Uterus (tissue), 4 donors: Measurements from ENCODE around the gene CHAF1A. TPM values are rescaled to one million over a fixed set of nuclear protein-coding genes. Genes with fewer than 3 reads are reported as not detected.

Source experiments
- DNase-seq, 2 donors: peaks; one replicate each; pipeline ENCODE4 v3.0.0-alpha.2; 2019 to 2020
- H3K27ac ChIP-seq, 2 donors: fragments of 200-600 bp; sonication (generic); 1 replicate in 1 of 2; 2 replicates in 1 of 2; pipeline ENCODE4 v1.5.1; 2016 to 2018
- H3K27me3 ChIP-seq, 2 donors: fragments of 200-600 bp; sonication (generic); one replicate each; pipeline ENCODE4 v1.5.1; 2018 to 2019; ENCODE audit warnings: control low read depth in 1 of 2
- H3K36me3 ChIP-seq, 2 donors: fragments of 200-600 bp; sonication (generic); one replicate each; pipeline ENCODE4 v1.5.1; 2019; ENCODE audit warnings: control low read depth in 1 of 2
- H3K4me1 ChIP-seq, 2 donors: fragments of 200-600 bp; sonication (generic); one replicate each; pipeline ENCODE4 v1.5.1; 2018 to 2019; ENCODE audit warnings: control low read depth in 1 of 2
- H3K4me3 ChIP-seq, 2 donors: fragments of 200-600 bp; sonication (generic); 1 replicate in 1 of 2; 2 replicates in 1 of 2; pipeline ENCODE4 v1.5.1; 2018 to 2019; ENCODE audit warnings: mild to moderate bottlenecking in 1 of 2
- H3K9me3 ChIP-seq, 2 donors: fragments of 200-600 bp; sonication (generic); one replicate each; pipeline ENCODE4 v1.5.1; 2019; ENCODE audit warnings: control low read depth in 1 of 2
- POLR2A ChIP-seq, 2 donors: fragments of 450-650 bp; IDR thresholded peaks; one replicate each; pipeline ENCODE4 v1.6.1; 2016; ENCODE audit warnings: antibody characterized with exemption in 2 of 2, mild to moderate bottlenecking in 1 of 2, moderate library complexity in 1 of 2
- intact Hi-C: fragments of 100-400 bp; cut with DNase I; formaldehyde crosslinking; loops from one replicate; pipeline ENCODE4 v1.15.1; 2023; ENCODE audit warnings: low total_unique reads
- total RNA-seq, 4 donors: library from RNA; depleted of rRNA in 3 of 4; stranded (reverse); fragments of >200 nt in 3 of 4; gene quantifications; one replicate each; pipeline versions ENCODE4 v1.1.0 to v1.2.4, GENCODE V29; 2014 to 2023
- TF ChIP-seq, protein P1 (sequence below), 4 experiments: fragments of 200-600 bp in 2 of 4; fragments of 450-650 bp in 2 of 4; sonication (generic) in 2 of 4; IDR thresholded peaks; one replicate each; pipeline ENCODE4 v1.5.1; 2016 to 2019; ENCODE audit warnings: antibody characterized with exemption in 4 of 4, mild to moderate bottlenecking in 2 of 4, moderate library complexity in 1 of 4
- donor health status: DM: yes; HTN: yes; CAD: no.

Gene CHAF1A
- total RNA-seq, 4 donors from 2014 or later: 0.59 to 12.9 (median 8.0) TPM

DNA sequence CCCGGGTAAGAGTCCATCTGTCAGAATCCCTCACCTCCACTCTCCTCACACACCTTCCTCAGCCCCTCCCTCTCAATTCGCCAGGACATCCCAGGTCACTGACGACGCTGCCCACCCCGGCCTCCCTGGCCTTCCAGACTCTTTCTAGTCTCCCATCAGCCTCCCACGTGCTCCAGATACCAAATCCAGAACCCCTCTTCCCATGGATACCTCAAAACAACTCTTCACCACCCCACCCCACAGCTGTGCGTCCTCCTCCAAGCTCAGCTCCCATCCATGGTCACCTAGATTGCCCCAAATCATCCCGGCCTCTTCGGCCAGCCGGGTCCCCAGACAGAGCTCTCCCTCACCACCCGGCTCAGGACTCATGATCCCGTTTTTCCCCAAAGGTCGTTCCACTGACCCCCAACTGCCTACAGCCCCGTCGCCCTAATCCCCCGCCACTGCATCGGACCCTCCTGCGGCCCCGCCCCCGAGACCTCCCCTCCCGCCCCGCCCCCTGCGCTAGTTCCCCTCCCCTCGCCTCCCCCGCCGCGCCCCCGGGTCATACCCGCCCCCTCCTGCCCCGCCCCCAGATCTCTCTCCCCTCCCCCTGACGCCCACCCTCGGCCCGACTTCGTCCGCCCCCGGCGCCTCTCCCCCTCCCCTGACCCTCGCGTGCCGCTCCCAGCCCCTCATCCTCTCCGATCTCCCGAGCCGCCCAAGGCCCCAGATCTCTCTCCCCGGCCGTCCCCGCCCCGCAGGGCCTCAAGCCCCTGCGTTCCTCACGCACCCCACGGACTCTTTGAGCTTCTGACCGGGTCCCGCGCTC is 54.6 kb downstream of the CHAF1A start:
- H3K27me3 ChIP-seq: no peaks in the 10 kb centered on the region
- intact Hi-C loops: no loop called here
- peak overlapping the region; percentile 88 to 91 for H3K4me3 ChIP-seq
- DNase-seq: peak; percentile 53 to 61
- peaks cover 0 to 22% of the 10 kb centered on the region in 2 donors for H3K4me1 ChIP-seq
- TF ChIP-seq, protein P1, sequence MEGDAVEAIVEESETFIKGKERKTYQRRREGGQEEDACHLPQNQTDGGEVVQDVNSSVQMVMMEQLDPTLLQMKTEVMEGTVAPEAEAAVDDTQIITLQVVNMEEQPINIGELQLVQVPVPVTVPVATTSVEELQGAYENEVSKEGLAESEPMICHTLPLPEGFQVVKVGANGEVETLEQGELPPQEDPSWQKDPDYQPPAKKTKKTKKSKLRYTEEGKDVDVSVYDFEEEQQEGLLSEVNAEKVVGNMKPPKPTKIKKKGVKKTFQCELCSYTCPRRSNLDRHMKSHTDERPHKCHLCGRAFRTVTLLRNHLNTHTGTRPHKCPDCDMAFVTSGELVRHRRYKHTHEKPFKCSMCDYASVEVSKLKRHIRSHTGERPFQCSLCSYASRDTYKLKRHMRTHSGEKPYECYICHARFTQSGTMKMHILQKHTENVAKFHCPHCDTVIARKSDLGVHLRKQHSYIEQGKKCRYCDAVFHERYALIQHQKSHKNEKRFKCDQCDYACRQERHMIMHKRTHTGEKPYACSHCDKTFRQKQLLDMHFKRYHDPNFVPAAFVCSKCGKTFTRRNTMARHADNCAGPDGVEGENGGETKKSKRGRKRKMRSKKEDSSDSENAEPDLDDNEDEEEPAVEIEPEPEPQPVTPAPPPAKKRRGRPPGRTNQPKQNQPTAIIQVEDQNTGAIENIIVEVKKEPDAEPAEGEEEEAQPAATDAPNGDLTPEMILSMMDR (IDR thresholded peaks at IDR 0.05): no peak
- no peak for TF ChIP-seq POLR2A (IDR thresholded peaks at IDR 0.05)
- peak overlapping the region; percentile 95 to 99 for H3K27ac ChIP-seq
- H3K36me3 ChIP-seq: no peaks in the 10 kb centered on the region
- no peaks in the 10 kb centered on the region for H3K9me3 ChIP-seq

DNA sequence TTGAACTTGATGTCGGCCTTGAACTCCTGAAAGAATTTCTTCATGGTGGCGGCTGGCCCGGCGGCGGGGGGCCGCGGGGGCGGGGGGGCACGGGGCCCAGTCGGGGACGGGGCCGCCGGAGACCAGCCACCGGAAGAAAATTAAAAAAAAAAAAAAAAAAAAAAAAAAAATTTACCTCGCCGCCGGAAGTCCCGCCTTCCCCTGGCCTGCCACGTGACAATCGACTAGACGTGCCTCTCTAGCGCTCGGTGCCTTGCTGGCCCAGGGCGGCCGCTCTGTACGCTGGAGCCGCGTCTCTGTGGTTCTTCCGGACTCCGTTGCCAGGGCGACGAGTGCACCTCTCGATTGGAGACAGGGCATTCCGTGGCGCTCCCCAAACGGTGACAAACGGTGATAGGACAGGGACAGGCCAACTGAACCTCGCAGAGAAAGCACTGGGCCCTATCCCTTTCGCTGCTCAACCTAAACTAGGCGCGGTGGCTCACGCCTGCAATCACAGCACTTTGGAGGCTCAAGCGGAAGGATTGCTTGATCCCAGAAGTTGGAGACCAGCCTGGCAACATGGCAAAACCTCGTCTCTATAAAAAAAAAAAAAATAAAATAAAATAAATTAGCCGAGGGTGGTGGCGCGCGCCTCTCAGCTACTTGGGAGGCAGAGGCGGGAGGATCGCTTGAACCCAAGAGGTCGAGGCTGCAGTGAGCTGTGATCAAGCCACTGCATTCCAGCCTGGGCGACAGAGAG is 55.4 kb downstream of the CHAF1A start, which contains the start of gene UBXN6:
Gene UBXN6 (minus strand): TSS at position 141 of the 742 bp plus-strand sequence. CDS start 97 bp downstream, at position 44.
- no peaks in the 10 kb centered on the region for H3K27me3 ChIP-seq
- H3K36me3 ChIP-seq: no peaks in the 10 kb centered on the region
- TF ChIP-seq POLR2A (IDR thresholded peaks at IDR 0.05): no peak
- TF ChIP-seq, protein P1 (IDR thresholded peaks at IDR 0.05): peak in 2 of 4 experiments; percentile 33 to 46
- intact Hi-C loops: no loop called here
- H3K4me1 ChIP-seq: peaks cover 0 to 22% of the 10 kb centered on the region in 2 donors
- no peaks in the 10 kb centered on the region for H3K9me3 ChIP-seq
- DNase-seq: peak; percentile 97
- peak within 1 kb of the TSS; percentile 95 to 99 for H3K27ac ChIP-seq
- peak within 1 kb of the TSS; percentile 88 to 91 for H3K4me3 ChIP-seq

DNA sequence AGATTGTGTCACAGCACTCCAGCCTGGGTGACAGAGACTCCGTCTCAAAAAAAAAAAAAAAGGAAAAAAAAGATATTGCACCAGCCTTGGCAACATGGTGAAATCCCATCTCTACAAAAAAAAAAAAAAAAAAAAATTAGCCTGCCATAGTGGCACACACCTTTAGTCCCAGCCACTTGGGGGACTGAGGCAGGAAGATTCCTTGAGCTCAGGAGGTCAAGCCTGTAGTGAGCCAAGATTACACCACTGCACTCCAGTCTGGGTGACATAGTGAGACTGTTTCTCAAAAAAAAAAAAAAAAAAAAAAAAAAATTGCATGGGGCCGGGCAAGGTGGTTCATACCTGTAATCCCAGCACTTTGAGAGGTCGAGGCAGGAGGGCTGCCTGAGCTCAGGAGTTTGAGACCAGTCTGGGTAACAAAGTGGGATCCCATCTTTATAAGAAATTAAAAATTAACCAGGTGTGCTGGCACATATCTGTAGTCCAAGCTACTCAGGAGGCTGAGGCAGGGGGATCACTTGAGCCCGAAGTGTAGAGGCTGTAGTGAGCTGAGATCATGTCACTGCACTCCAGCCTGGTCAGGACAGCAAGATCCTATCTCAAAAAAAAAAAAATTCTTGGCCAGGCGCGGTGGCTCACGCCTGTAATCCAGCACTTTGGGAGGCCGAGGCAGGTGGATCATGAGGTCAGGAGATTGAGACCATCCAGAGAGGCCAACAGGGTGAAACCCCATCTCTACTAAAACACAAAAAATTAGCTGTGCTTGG is 62.6 kb downstream of the CHAF1A start:
- no peak overlapping the region for H3K4me3 ChIP-seq
- no peak overlapping the region for H3K27ac ChIP-seq
- DNase-seq: no peak
- intact Hi-C loops: no loop called here
- no peaks in the 10 kb centered on the region for H3K9me3 ChIP-seq
- TF ChIP-seq, protein P1 (IDR thresholded peaks at IDR 0.05): no peak
- TF ChIP-seq POLR2A (IDR thresholded peaks at IDR 0.05): no peak
- H3K4me1 ChIP-seq: no peaks in the 10 kb centered on the region
- H3K27me3 ChIP-seq: no peaks in the 10 kb centered on the region
- H3K36me3 ChIP-seq: no peaks in the 10 kb centered on the region

DNA sequence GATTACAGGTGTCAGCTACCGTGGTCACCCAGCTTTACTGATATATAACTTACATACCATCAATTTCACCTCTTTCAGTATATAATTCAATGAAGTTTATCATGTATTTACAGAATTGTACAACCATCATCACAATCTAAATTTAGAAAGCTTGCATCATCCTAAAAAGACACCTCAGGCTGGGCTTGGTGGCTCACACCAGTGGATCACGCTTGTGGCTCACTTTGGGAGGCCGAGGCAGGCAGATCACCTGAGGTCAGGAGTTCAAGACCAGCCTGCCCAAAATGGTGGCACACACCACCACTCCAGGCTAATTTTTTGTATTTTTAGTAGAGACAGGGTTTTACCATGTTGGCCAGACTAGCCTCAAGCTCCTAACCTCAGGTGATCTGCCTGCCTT is 65.4 kb downstream of the CHAF1A start:
- H3K27me3 ChIP-seq: no peaks in the 10 kb centered on the region
- no peak overlapping the region for H3K27ac ChIP-seq
- no peak for DNase-seq
- H3K9me3 ChIP-seq: no peaks in the 10 kb centered on the region
- intact Hi-C loops: no loop called here
- TF ChIP-seq, protein P1 (IDR thresholded peaks at IDR 0.05): no peak
- H3K4me3 ChIP-seq: no peak overlapping the region
- no peaks in the 10 kb centered on the region for H3K4me1 ChIP-seq
- H3K36me3 ChIP-seq: no peaks in the 10 kb centered on the region
